ENCODE measurements around the gene HOXD1.

The HOXD1 gene

GRCh38 chr2:176184749-176185148 lies 3.7 kb upstream of the HOXD1 start:
- no peak for DNase-seq

GRCh38 chr2:176186024-176186423 lies 2.4 kb upstream of the HOXD1 start:
- no peak for DNase-seq

- DNase-seq, result no peak
Measured at GRCh38 chr2:176187200-176187898, 1.1 kb upstream of the HOXD1 start.

- DNase-seq, result no peak
Measured at GRCh38 chr2:176188774-176189680, 559 bp downstream of the HOXD1 start.

- no peak for DNase-seq
Measured at GRCh38 chr2:176189681-176190641, 1.5 kb downstream of the HOXD1 start.

- no peak for DNase-seq
Measured at GRCh38 chr2:176192351-176192750, 3.9 kb downstream of the HOXD1 start.

- no peak for DNase-seq
Measured at GRCh38 chr2:176193048-176193447, 4.6 kb downstream of the HOXD1 start.

- no peak for DNase-seq
Measured at GRCh38 chr2:176199902-176200301, 11.4 kb downstream of the HOXD1 start.

GRCh38 chr2:176200971-176201370 lies 12.5 kb downstream of the HOXD1 start:
- DNase-seq, result no peak

- DNase-seq, result no peak
Measured at GRCh38 chr2:176202491-176202890, 14.0 kb downstream of the HOXD1 start.

- no peak for DNase-seq
Measured at GRCh38 chr2:176205126-176205525, 16.7 kb downstream of the HOXD1 start.

GRCh38 chr2:176206136-176206535 lies 17.7 kb downstream of the HOXD1 start:
- no peak for DNase-seq

GRCh38 chr2:176206682-176207081 lies 18.2 kb downstream of the HOXD1 start:
- no peak for DNase-seq

GRCh38 chr2:176211110-176211509 lies 22.6 kb downstream of the HOXD1 start:
- no peak for DNase-seq

- DNase-seq, result no peak
Measured at GRCh38 chr2:176212276-176212675, 23.8 kb downstream of the HOXD1 start.

- DNase-seq, result no peak
Measured at GRCh38 chr2:176213406-176213805, 24.9 kb downstream of the HOXD1 start.

- DNase-seq, result no peak
Measured at GRCh38 chr2:176227874-176228273, 39.4 kb downstream of the HOXD1 start.

GRCh38 chr2:176234156-176234555 lies 45.7 kb downstream of the HOXD1 start:
- no peak for DNase-seq

GRCh38 chr2:176234940-176235339 lies 46.5 kb downstream of the HOXD1 start:
- no peak for DNase-seq

GRCh38 chr2:176237456-176237855 lies 49.0 kb downstream of the HOXD1 start:
- no peak for DNase-seq

- DNase-seq, result no peak
Measured at GRCh38 chr2:176239031-176239430, 50.6 kb downstream of the HOXD1 start.

GRCh38 chr2:176240301-176240700 lies 51.8 kb downstream of the HOXD1 start:
- DNase-seq, result no peak
